Omental fat pad (tissue), 4 donors: ENCODE measurements around the gene RIMBP2. TPM values are rescaled to one million over a fixed set of nuclear protein-coding genes. Genes with fewer than 3 reads are reported as not detected.

Source experiments
- ATAC-seq: fragments of 150-250 bp; one replicate; pipeline ENCODE4 v1.9.1; 2016; ENCODE audit warnings: mild to moderate bottlenecking, moderate library complexity; ENCODE audit not compliant: low FRiP score
- DNase-seq: peaks from one replicate; pipeline ENCODE4 v3.0.0-alpha.2; 2019; ENCODE audit warnings: low spot score
- total RNA-seq, 4 donors: library from RNA; depleted of rRNA; stranded (reverse); fragments of >200 nt; gene quantifications; one replicate each; pipeline ENCODE4 v1.1.0, GENCODE V29; 2016
- TF ChIP-seq, protein P1 (sequence below), 3 donors: fragments of 450-650 bp; IDR thresholded peaks; one replicate each; pipeline ENCODE4 v1.5.1; 2016 to 2017; ENCODE audit warnings: antibody characterized with exemption in 3 of 3, mild to moderate bottlenecking in 3 of 3, moderate library complexity in 2 of 3

Gene RIMBP2
- total RNA-seq, 4 donors from 2014 or later: 0.36 to 3.2 (median 1.6) TPM; not detected in 1

DNA sequence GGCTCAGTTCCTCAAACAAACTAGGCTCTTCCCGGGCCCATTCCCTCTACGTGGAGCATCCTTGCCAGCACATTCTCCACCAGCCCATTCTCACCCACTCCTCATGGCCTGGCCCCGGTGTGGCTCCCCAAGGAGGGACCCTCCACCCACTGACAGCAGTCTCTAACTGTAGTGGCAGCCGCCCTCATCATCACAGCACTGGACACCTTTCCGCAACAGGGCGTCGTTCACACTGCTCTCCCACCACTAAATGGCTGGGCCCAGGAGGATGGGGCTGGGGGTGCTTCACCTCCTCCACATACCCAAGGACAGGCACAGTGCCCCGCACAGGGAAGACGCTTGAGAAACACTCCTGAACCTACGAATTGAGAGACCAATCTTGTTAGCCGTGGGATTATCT lies 123.0 kb downstream of the RIMBP2 start:
- TF ChIP-seq, protein P1, sequence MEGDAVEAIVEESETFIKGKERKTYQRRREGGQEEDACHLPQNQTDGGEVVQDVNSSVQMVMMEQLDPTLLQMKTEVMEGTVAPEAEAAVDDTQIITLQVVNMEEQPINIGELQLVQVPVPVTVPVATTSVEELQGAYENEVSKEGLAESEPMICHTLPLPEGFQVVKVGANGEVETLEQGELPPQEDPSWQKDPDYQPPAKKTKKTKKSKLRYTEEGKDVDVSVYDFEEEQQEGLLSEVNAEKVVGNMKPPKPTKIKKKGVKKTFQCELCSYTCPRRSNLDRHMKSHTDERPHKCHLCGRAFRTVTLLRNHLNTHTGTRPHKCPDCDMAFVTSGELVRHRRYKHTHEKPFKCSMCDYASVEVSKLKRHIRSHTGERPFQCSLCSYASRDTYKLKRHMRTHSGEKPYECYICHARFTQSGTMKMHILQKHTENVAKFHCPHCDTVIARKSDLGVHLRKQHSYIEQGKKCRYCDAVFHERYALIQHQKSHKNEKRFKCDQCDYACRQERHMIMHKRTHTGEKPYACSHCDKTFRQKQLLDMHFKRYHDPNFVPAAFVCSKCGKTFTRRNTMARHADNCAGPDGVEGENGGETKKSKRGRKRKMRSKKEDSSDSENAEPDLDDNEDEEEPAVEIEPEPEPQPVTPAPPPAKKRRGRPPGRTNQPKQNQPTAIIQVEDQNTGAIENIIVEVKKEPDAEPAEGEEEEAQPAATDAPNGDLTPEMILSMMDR (IDR thresholded peaks at IDR 0.05): no peak
- DNase-seq (no peak), ATAC-seq (no peak)

DNA sequence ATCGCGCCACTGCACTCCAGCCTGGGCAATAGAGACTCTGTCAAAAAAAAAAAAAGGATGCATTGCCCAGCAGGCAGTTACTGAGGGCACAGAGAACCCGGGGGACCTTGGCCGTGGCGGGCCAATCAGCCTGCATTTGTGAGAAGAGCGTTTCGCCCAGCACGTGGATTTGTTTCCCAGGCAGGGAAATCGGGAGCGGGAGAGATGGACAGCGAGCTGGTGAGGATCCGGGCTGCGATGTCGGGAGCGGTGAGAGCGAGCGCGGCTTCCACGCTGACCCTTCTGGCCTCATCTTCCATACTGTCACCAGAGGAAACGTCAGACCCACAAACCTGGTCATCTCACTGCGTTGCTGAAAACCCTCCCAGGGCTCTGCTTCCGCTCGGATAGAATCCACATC lies 123.5 kb downstream of the RIMBP2 start:
- ATAC-seq (no peak), DNase-seq (no peak)
- TF ChIP-seq, protein P1 (IDR thresholded peaks at IDR 0.05): no peak

DNA sequence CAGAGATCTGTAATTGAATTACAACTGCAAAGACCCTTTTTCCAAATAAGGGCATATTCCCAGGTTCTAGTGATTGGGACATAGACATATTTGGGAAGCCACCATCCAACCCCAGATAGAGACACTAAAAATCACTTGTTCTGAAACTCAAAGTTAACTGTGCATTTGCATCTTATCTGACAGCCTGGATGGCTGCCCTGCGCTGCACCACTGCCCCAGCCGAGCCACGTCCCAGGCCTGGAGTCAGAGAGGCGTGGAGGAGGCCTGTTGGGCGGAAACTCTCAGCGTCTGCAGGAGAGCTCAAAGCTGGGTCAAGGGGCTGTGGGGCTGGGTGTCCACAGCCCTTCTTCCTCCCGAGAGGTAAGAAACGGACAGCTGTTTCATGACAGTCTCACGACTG lies 124.4 kb downstream of the RIMBP2 start:
- TF ChIP-seq, protein P1 (IDR thresholded peaks at IDR 0.05): no peak
- ATAC-seq: no peak
- DNase-seq: no peak

DNA sequence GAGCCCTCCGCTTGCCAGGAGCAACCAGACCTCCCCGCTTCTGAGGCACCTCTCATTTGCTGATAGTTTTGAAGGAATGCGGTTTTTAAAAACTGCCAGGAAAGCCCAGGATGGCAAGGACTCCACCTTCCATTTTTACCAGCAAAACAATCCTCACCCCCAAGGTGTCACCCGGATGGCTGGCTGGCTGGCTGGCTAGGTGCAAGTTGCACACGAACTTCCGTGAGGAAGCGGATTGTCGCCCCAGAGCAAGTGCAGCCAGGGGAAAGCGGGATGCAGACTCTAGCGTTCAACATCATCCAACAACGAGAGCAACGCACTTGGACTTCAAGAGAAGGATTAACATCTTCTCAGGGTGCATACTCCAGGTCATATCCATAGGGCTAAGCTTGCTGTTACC lies 125.4 kb downstream of the RIMBP2 start:
- no peak for DNase-seq
- TF ChIP-seq, protein P1 (IDR thresholded peaks at IDR 0.05): no peak
- no peak for ATAC-seq

DNA sequence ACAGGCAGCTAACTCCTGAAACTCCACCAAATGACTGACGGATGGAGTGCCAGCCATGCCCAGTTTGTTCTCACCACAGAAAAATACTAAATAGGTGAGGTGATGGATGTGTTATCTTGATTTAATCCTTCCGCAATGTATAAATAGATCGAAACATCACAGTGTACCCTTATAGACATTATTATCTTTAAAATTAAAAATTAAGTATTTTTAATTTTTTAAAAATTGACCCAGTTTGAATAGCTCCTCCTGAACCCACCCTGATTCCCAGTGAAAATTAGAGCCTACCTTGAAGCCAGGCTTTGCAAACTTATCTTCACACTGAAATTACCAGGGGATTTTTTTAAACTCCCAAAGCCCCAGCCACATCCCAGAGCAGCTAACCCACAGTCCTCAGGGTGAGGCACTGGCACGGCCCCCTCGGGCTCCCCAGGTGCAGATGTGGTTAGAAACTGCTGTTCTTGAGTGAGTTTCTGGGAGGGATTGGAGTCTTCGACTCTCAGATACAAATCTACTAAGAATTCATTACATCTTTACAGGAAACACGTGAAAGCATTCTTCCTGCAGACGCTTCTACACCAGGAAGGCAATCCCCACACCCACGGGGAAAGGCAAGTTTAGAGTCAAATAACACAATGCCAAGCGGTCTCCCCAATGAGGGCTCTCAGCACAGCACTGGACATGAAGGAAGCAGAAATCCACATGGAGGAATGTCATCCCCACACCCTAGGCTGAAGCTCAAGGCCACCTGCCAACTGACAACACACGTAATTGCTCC lies 126.4 kb downstream of the RIMBP2 start:
- no peak for ATAC-seq
- TF ChIP-seq, protein P1 (IDR thresholded peaks at IDR 0.05): no peak
- DNase-seq: no peak

DNA sequence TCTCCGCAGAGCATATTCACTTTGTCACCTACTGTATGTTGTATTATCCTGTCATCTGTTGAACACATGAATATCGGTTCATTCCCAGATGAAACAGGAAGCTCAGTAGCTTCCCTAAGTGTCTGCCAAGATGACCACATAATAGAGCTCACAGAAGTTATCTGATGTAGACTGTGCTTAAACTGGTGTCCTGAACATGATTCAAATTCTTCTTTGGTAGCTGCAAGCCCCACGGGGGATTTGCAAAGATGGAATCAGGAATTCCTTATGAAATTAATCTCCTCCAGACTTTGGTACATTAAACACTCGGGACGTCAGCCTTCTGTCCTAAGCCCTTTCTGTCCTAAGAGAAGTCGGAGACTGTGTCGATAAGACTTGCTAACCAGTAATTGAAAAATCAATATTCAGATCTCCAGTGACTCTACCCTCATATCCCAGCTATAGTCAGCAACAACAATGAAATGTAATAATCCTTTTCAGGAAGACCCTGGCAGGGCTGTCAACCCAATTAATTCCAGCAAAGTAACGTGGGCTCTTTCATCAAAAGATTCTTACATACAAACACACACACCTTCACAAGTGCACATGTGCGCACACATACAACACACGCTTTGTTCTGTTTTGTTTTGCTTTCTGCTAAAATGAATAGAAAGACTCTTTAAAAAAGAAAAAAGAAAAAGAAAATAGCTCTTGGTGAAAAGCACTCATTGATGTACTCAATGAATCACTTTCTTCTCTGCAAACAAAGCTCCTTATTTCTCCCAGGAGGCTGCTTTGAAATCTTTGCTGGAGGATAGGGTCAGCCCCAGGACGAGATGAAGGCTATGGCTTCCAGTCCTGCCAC lies 127.2 kb downstream of the RIMBP2 start:
- TF ChIP-seq, protein P1 (IDR thresholded peaks at IDR 0.05): no peak
- DNase-seq (no peak), ATAC-seq (no peak)
